ENCODE data around the gene TNS1. TPM values are rescaled to one million over a fixed set of nuclear protein-coding genes. Genes with fewer than 3 reads are reported as not detected.
A peak's percentile ranks its signal among the peaks of the same experiment; 100 is the strongest.

TNS1 gene
- polyA plus RNA-seq, 1 of the 3 experiments (the other 2 are of a cell fraction): 12.1 TPM

DNA sequence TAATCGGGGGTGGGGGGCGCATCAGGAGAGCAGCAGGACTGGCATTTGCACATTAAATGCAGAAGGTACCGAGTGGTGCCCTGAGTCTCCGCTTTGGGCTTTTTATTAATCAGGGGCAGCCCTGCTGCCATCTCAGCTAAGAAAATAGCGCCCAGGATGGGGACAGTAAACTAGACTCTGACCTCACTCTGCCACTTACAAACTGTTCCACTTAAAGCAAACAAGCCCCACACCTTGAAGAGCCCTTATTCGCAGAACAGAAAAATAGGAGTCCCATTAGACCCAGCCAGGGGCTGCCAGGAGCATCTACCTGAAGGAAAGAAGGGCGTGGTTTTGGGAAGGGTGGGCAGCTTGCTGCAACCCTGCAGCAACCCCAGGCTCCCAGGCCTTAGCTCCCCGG lies 165.3 kb downstream of the TNS1 start:
- Histone ChIP-seq H3K9ac (no peak overlapping the region), H3K9me2 (no peaks in the 10 kb centered on the region), H2AFZ (ENCODE audit: low read depth) (no peak overlapping the region), H3K9me3 (no peaks in the 10 kb centered on the region), H3K4me3 (ENCODE audit: low read depth in 2 of 2, low read length in 1 of 2) (no peak overlapping the region; a peak in 1 of 4 replicates), H3K36me3 (replicated peaks in 1 of 2; ENCODE audit: control insufficient read depth in 1 of 2, insufficient read depth in 2 of 2, low read length in 1 of 2) (peaks cover 17 to 42% of the 10 kb centered on the region in 2 experiments), H3K79me2 (ENCODE audit: insufficient read depth) (peaks cover 18% of the 10 kb centered on the region; the same call in 1 of the 2 replicates), H3K4me1 (ENCODE audit: control insufficient read depth in 1 of 2, insufficient read depth in 2 of 2, low read depth in 1 of 2, low read length in 1 of 2) (peaks cover 10 to 25% of the 10 kb centered on the region in 2 experiments; a peak in 2 of 4 replicates), H4K20me1 (ENCODE audit: insufficient read depth) (peaks cover 44% of the 10 kb centered on the region), H3K27me3 (ENCODE audit: insufficient read depth) (no peaks in the 10 kb centered on the region), H3F3A (replicated peaks; ENCODE audit: insufficient read depth) (peaks cover 9% of the 10 kb centered on the region), H3K4me2 (no peak overlapping the region), H3K27ac (ENCODE audit: low read depth in 2 of 2, low read length in 1 of 2) (peak overlapping the region in 1 of 2 experiments; percentile 77; a peak in 2 of 4 replicates)
- ChIA-PET CTCF (interaction anchor here (0.7 to 3.9 kb wide), 8 partner anchors 9 to 144 kb away, joined by 3 to 11 read pairs (median 5); no protein-coding TSS in a partner anchor), POLR2A (no interaction called here)
- TF ChIP-seq TAF1 (IDR thresholded peaks at IDR 0.05; ENCODE audit: borderline replicate concordance, low read depth, low read length): no peak
- no peak for TF ChIP-seq FOSL2 (IDR thresholded peaks at IDR 0.05; ENCODE audit: borderline replicate concordance, low read depth)
- TF ChIP-seq, protein P1, sequence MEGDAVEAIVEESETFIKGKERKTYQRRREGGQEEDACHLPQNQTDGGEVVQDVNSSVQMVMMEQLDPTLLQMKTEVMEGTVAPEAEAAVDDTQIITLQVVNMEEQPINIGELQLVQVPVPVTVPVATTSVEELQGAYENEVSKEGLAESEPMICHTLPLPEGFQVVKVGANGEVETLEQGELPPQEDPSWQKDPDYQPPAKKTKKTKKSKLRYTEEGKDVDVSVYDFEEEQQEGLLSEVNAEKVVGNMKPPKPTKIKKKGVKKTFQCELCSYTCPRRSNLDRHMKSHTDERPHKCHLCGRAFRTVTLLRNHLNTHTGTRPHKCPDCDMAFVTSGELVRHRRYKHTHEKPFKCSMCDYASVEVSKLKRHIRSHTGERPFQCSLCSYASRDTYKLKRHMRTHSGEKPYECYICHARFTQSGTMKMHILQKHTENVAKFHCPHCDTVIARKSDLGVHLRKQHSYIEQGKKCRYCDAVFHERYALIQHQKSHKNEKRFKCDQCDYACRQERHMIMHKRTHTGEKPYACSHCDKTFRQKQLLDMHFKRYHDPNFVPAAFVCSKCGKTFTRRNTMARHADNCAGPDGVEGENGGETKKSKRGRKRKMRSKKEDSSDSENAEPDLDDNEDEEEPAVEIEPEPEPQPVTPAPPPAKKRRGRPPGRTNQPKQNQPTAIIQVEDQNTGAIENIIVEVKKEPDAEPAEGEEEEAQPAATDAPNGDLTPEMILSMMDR (IDR thresholded peaks at IDR 0.05): no peak
- TF ChIP-seq MXI1 (IDR thresholded peaks at IDR 0.05; ENCODE audit: low read depth, low read length): no peak
- no peak for TF ChIP-seq RCOR1 (IDR thresholded peaks at IDR 0.05; ENCODE audit: low read length)
- TF ChIP-seq EP300 (IDR thresholded peaks at IDR 0.05; ENCODE audit: borderline replicate concordance in 1 of 2, low read depth in 1 of 2, low read length in 1 of 2): no peak
- no peak for TF ChIP-seq NFIC (IDR thresholded peaks at IDR 0.05; ENCODE audit: borderline replicate concordance)
- no peak for TF ChIP-seq TEAD4 (IDR thresholded peaks at IDR 0.05; ENCODE audit: borderline replicate concordance, insufficient read depth)
- no peak for TF ChIP-seq EZH2phosphoT487 (IDR thresholded peaks at IDR 0.05; ENCODE audit: borderline replicate concordance, low read depth)
- no peak for TF ChIP-seq JUND (IDR thresholded peaks at IDR 0.05)
- TF ChIP-seq ELF1 (IDR thresholded peaks at IDR 0.05): no peak
- TF ChIP-seq POLR2AphosphoS5 (IDR thresholded peaks at IDR 0.05; ENCODE audit: low read depth, low read length): no peak
- TF ChIP-seq, protein P2, sequence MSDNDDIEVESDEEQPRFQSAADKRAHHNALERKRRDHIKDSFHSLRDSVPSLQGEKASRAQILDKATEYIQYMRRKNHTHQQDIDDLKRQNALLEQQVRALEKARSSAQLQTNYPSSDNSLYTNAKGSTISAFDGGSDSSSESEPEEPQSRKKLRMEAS (IDR thresholded peaks at IDR 0.05; ENCODE audit: low read depth): no peak
- no peak for TF ChIP-seq NRF1 (IDR thresholded peaks at IDR 0.05; ENCODE audit: low read depth, low read length)
- TF ChIP-seq TCF12 (IDR thresholded peaks at IDR 0.05): no peak
- TF ChIP-seq, protein P3, sequence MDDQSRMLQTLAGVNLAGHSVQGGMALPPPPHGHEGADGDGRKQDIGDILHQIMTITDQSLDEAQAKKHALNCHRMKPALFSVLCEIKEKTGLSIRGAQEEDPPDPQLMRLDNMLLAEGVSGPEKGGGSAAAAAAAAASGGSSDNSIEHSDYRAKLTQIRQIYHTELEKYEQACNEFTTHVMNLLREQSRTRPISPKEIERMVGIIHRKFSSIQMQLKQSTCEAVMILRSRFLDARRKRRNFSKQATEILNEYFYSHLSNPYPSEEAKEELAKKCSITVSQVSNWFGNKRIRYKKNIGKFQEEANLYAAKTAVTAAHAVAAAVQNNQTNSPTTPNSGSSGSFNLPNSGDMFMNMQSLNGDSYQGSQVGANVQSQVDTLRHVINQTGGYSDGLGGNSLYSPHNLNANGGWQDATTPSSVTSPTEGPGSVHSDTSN (IDR thresholded peaks at IDR 0.05): no peak
- TF ChIP-seq GABPA (IDR thresholded peaks at IDR 0.05; ENCODE audit: low read depth): no peak
- no peak for TF ChIP-seq MEF2A (IDR thresholded peaks at IDR 0.05; ENCODE audit: borderline replicate concordance, low read depth)
- no peak for TF ChIP-seq YY1 (IDR thresholded peaks at IDR 0.05; ENCODE audit: low read depth)
- DNase-seq: no peak
- WGBS (ENCODE audit: low lambda C conversion rate): 100% methylated on average over 4 of the region's 8 CpGs
